Uterus (tissue), 4 donors: Measurements from ENCODE around the gene RNU6-1. TPM values are rescaled to one million over a fixed set of nuclear protein-coding genes. Genes with fewer than 3 reads are reported as not detected.
A peak's percentile ranks its signal among the peaks of the same experiment; 100 is the strongest.

Source experiments
- DNase-seq, 2 donors: peaks; one replicate each; pipeline ENCODE4 v3.0.0-alpha.2; 2019 to 2020
- H3K27ac ChIP-seq, 2 donors: fragments of 200-600 bp; sonication (generic); 1 replicate in 1 of 2; 2 replicates in 1 of 2; pipeline ENCODE4 v1.5.1; 2016 to 2018
- H3K27me3 ChIP-seq, 2 donors: fragments of 200-600 bp; sonication (generic); one replicate each; pipeline ENCODE4 v1.5.1; 2018 to 2019; ENCODE audit warnings: control low read depth in 1 of 2
- H3K36me3 ChIP-seq, 2 donors: fragments of 200-600 bp; sonication (generic); one replicate each; pipeline ENCODE4 v1.5.1; 2019; ENCODE audit warnings: control low read depth in 1 of 2
- H3K4me1 ChIP-seq, 2 donors: fragments of 200-600 bp; sonication (generic); one replicate each; pipeline ENCODE4 v1.5.1; 2018 to 2019; ENCODE audit warnings: control low read depth in 1 of 2
- H3K4me3 ChIP-seq, 2 donors: fragments of 200-600 bp; sonication (generic); 1 replicate in 1 of 2; 2 replicates in 1 of 2; pipeline ENCODE4 v1.5.1; 2018 to 2019; ENCODE audit warnings: mild to moderate bottlenecking in 1 of 2
- H3K9me3 ChIP-seq, 2 donors: fragments of 200-600 bp; sonication (generic); one replicate each; pipeline ENCODE4 v1.5.1; 2019; ENCODE audit warnings: control low read depth in 1 of 2
- POLR2A ChIP-seq, 2 donors: fragments of 450-650 bp; IDR thresholded peaks; one replicate each; pipeline ENCODE4 v1.6.1; 2016; ENCODE audit warnings: antibody characterized with exemption in 2 of 2, mild to moderate bottlenecking in 1 of 2, moderate library complexity in 1 of 2
- intact Hi-C: fragments of 100-400 bp; cut with DNase I; formaldehyde crosslinking; loops from one replicate; pipeline ENCODE4 v1.15.1; 2023; ENCODE audit warnings: low total_unique reads
- total RNA-seq, 4 donors: library from RNA; depleted of rRNA in 3 of 4; stranded (reverse); fragments of >200 nt in 3 of 4; gene quantifications; one replicate each; pipeline versions ENCODE4 v1.1.0 to v1.2.4, GENCODE V29; 2014 to 2023
- TF ChIP-seq, protein P1 (sequence below), 4 experiments: fragments of 200-600 bp in 2 of 4; fragments of 450-650 bp in 2 of 4; sonication (generic) in 2 of 4; IDR thresholded peaks; one replicate each; pipeline ENCODE4 v1.5.1; 2016 to 2019; ENCODE audit warnings: antibody characterized with exemption in 4 of 4, mild to moderate bottlenecking in 2 of 4, moderate library complexity in 1 of 4
- donor health status: DM: yes; HTN: yes; CAD: no.

Gene RNU6-1
- total RNA-seq, 4 donors from 2014 or later: not detected

DNA sequence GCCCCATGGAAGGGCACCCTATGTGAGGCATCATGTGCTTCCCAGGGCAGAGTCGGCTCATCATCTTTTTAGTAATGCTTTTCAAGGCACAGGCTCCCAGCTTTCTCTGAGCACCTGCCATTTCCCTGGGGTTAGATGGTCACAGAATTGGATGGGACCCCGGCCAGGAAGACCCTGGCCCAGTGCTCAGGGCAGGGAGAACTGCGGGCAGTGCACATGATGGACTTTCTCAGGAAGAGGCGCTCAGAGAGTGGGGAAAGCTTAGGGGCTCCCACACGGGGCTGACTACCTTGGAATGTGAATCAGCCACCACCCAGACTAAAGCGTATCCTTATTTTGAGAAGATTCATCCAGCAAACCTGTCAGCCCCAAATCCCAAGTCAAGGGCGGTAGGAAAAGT, 31.0 kb downstream of the RNU6-1 start:
- intact Hi-C loops: no loop called here
- Histone ChIP-seq H3K4me1 (no peaks in the 10 kb centered on the region), H3K4me3 (no peak overlapping the region), H3K27ac (no peak overlapping the region), H3K9me3 (no peaks in the 10 kb centered on the region), H3K36me3 (no peaks in the 10 kb centered on the region), H3K27me3 (no peaks in the 10 kb centered on the region)
- TF ChIP-seq, protein P1, sequence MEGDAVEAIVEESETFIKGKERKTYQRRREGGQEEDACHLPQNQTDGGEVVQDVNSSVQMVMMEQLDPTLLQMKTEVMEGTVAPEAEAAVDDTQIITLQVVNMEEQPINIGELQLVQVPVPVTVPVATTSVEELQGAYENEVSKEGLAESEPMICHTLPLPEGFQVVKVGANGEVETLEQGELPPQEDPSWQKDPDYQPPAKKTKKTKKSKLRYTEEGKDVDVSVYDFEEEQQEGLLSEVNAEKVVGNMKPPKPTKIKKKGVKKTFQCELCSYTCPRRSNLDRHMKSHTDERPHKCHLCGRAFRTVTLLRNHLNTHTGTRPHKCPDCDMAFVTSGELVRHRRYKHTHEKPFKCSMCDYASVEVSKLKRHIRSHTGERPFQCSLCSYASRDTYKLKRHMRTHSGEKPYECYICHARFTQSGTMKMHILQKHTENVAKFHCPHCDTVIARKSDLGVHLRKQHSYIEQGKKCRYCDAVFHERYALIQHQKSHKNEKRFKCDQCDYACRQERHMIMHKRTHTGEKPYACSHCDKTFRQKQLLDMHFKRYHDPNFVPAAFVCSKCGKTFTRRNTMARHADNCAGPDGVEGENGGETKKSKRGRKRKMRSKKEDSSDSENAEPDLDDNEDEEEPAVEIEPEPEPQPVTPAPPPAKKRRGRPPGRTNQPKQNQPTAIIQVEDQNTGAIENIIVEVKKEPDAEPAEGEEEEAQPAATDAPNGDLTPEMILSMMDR (IDR thresholded peaks at IDR 0.05): no peak
- TF ChIP-seq POLR2A (IDR thresholded peaks at IDR 0.05): no peak
- DNase-seq: peak in 1 of 2 donors; percentile 5

DNA sequence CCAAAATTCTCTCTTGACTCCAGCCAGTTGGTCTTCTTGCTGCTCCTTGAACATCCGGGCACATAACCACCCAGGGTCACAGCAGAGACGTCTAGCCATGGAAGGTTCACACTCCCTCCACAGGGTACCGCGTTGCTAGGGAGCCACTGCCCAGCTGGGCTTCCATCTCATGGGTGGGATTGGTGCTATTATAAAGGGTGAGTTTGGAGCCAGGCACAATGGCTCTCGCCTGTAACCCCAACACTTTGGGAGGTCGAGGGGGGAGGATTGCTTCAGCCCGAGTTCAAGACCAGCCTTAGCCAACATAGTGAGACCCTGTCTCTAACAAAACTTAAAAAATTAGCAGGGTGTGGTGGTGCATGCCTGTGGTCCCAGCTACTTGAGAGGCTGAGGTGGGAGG, 32.0 kb downstream of the RNU6-1 start:
- intact Hi-C loops: no loop called here
- Histone ChIP-seq H3K4me3 (no peak overlapping the region), H3K27ac (no peak overlapping the region), H3K4me1 (no peaks in the 10 kb centered on the region), H3K36me3 (no peaks in the 10 kb centered on the region), H3K9me3 (no peaks in the 10 kb centered on the region), H3K27me3 (no peaks in the 10 kb centered on the region)
- DNase-seq: no peak
- TF ChIP-seq, protein P1 (IDR thresholded peaks at IDR 0.05): no peak
- TF ChIP-seq POLR2A (IDR thresholded peaks at IDR 0.05): no peak

DNA sequence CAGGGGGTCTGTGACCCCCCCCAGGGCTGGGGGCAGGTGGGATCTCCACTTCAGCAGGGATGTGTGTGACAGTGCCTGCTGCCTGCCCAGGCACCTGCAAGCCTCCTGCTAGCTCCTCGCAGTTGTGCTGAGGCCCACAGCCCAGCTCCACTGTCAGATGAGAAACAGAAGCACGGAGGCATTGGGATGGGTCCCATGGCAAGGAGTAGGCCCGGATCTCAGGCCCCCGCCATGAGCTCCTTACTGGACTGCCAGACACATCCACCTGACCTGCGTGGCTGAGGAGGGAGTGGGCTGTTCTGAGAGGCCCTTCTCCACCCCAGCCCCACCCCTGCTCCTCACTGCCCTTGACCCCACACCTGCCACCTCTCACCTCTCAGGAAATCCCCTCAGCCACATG, 32.7 kb downstream of the RNU6-1 start:
- Histone ChIP-seq H3K36me3 (no peaks in the 10 kb centered on the region), H3K4me3 (no peak overlapping the region), H3K4me1 (no peaks in the 10 kb centered on the region), H3K9me3 (no peaks in the 10 kb centered on the region), H3K27ac (no peak overlapping the region), H3K27me3 (no peaks in the 10 kb centered on the region)
- intact Hi-C loops: no loop called here
- no peak for DNase-seq
- TF ChIP-seq, protein P1 (IDR thresholded peaks at IDR 0.05): no peak
- no peak for TF ChIP-seq POLR2A (IDR thresholded peaks at IDR 0.05)

DNA sequence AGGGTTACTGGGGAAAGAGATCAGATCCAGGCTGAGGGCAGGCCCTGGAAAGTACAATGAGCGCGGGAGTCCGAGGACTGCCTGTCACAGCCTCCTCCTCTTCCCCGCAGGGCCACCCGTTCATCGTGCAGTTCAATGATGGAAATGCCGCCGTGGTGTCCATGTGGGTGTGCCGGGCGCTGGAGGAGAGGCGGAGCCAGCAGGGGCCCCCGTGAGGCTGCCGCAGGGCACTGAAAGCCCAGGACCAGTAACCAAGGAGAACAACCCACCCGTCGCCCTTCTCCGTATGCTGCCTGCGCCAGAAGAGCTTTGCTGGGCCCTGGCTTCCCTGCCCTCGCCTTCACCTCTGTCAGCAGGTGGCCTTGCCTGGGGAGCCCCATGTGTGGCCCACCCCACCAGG, 33.3 kb downstream of the RNU6-1 start:
- Histone ChIP-seq H3K36me3 (no peaks in the 10 kb centered on the region), H3K27me3 (no peaks in the 10 kb centered on the region), H3K27ac (no peak overlapping the region), H3K4me3 (no peak overlapping the region), H3K4me1 (no peaks in the 10 kb centered on the region), H3K9me3 (no peaks in the 10 kb centered on the region)
- DNase-seq: no peak
- intact Hi-C loops: no loop called here
- TF ChIP-seq, protein P1 (IDR thresholded peaks at IDR 0.05): no peak
- no peak for TF ChIP-seq POLR2A (IDR thresholded peaks at IDR 0.05)

DNA sequence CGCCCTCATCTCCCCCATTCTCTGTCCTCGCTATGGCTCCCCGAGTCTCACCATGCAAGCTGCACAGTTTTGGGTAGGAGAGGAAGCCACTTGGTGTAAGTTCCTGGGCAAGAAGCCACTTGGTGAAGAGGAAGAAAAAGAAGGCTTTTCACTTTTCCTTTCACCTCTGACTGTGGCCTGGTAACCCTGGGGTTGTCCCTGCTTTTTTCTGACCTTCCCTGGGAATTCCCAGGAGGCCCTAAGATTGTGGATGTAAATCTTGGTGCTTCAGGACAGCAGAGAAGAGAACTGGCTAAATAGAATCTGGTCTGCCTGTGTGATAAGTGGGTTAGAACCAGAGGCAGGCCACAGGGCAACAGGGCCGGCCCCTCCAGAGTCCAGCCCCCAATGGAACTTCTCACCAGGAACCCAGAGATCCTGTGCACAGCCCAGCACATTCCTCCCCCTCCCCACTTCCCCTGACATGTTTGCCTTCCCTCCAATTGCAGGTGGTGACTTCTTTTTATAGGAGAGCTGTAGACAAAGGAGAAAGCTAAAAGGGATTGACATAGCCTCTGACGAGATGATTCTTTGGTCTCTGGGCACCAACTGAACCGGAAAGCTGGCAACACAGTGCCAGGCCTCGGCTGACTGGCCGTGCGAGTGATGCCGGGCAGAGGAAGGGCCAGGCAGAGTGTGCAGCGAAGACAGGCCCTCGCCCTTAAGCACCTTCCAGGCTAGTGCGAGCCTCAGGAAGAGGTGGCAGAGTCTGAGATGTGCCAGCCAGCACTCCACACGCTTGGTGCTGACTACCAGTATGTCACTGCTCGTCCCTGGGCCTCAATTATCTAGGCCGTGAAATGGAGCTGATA, 34.0 kb downstream of the RNU6-1 start:
- Histone ChIP-seq H3K4me3 (no peak overlapping the region), H3K27ac (no peak overlapping the region), H3K4me1 (no peaks in the 10 kb centered on the region), H3K9me3 (no peaks in the 10 kb centered on the region), H3K36me3 (no peaks in the 10 kb centered on the region), H3K27me3 (no peaks in the 10 kb centered on the region)
- TF ChIP-seq, protein P1 (IDR thresholded peaks at IDR 0.05): no peak
- TF ChIP-seq POLR2A (IDR thresholded peaks at IDR 0.05): no peak
- intact Hi-C loops: no loop called here
- DNase-seq: no peak
